ENCODE results near the gene SLC47A2.

The SLC47A2 gene

DNA sequence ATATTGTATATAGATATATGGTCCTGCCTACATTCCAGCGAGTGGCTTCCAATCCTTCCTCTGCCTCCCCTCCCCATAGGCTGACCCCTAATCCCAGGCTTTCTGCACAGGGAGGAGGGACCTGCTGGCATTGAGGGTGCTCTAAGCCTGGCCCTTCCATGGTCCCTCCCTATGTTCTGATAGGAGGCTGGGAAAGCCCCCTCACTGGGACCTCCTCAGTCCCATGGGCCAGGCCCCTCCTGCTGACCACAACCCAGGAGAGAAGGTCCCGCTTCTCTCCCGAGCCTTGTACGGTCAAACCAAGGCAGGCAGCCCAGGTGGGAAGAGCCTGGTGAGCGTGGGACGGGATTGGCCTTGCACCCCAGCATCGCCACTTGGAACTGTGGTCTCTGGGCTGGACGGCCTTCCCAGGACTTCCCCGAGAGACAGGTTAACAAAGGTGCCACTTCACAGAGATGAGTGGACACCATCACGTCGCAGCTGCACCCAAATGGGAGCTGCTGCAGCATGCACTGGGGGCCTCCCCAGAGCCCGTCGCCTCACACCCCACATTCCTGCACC lies 30.9 kb upstream of the SLC47A2 start:
- no peak for DNase-seq

DNA sequence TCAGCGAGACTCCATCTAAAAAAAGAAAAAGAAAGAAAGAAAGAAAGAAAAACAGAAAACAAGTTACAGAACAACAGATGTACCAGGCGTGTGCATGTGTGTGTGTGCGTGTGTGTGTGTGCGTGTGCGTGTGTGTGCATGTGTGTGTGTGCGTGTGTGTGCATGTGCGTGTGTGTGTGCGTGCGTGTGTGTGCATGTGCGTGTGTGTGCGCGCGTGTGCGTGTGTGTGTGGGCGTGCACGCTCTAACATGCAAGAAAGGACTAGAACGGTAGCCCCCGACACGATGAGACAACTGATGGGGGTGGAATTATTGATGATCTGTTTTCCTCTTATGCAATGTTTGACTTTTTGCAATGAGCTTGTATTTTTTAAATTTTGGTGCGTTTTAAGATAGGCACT lies 30.1 kb upstream of the SLC47A2 start:
- DNase-seq, result no peak

DNA sequence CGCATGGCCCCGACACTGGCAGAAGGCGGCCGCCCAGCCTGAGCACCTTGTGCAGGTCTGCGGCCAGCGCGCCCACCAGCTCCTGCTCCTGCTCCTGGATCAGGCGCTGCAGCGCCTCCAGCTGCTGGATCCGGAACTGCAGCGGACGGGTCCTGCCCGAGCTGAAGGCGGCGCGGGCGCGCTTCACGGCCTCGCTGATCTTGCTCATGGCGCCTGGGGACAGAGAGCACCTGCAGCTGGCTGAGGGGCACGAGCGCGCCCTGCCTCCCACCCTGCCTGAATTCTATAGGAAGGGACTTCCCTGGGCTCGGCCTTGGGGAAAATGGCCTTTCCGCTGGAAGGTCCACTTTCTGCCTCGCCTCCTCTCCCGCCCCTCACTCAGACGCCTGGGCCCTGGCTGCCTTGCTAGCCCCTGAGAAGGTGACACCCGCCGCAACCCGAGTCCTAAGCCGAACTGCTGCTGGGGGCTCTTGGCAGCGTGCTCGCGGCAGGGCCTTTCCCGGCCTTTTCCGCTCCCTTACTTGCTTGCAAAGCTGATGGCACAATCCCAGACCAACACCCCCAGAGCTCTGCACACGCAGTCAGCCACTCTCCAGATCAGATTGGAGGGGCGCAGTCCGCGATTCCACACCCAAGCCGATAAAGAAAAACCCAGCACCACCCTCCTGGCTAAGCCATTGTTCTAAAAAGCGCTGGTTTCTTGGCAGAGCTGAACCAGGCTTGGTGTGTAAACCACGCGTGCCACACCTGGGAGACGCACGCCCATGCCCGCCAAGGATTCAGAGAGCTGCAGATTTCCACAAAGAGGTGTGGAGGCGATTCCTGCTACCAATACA lies 28.8 kb upstream of the SLC47A2 start:
- peak; percentile 80 to 85 for DNase-seq

DNA sequence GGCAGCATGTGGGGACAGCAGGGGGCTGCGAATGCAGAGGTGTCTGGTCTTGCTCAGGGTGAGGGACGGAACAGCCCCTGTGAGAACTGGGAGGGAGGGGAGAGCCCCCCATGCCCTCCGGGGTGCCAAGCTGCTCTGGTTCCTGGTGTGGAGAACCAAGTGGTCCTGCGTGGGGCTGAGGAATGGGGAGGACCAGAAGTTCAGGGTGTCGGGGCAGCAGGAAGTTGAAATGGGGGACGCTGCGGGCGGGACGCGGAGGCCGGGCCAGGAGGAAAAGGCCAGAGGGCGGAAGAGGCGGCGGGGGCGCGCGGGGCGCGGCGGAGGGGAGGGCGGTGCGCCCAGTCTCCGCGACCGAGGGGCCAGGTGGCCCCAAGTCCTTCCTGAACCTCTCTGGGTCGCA lies 28.1 kb upstream of the SLC47A2 start:
- DNase-seq, result peak in 1 of 2 donors; percentile 7

DNA sequence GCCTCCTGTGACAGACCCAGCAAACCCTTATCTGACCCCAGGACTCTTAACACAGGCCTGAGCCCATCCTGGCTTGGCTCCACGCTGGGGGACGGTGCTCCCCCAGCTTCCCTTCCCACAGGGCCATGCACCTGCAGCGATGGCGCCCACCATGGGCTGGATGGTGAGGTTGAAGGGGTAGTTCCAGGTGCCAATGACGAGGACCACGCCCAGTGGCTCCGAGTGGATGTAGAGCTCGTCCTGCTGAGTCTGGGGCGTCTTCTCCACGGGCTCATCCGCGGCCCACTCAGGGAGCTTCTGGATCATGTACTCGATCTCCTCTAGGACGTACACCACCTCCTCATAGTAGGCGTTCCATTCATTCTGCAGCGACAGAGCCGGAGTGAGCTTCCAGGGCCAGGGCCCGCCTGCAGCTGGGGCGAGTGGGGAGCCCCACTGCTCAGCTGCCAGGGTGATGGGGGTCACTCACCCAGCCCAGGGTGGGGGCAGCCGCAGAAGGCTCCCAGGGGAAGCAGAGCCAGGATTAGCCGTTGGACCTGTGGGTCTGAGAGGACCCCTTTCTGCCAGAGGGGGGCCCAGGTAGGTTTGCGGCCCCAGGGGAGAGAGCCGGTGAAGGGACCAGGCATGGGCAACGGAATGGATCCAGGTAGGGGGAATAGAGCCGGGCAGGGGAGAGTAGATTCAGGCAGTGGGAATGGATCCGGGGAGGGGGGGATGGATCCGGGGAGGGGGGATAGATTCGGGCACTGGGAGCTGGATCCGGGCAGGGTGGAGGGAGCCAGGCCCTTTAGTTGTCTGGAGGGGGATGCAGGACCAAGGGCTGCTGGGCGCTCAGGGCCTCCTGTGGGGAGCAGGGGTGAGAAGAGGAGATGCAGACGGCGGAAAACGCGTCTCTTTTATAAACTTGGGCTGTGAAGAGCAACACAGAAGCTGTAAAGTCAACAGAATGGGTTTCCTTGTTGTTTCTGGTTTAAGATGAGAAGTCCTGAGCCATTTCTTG lies 27.0 kb upstream of the SLC47A2 start:
- DNase-seq, result no peak

DNA sequence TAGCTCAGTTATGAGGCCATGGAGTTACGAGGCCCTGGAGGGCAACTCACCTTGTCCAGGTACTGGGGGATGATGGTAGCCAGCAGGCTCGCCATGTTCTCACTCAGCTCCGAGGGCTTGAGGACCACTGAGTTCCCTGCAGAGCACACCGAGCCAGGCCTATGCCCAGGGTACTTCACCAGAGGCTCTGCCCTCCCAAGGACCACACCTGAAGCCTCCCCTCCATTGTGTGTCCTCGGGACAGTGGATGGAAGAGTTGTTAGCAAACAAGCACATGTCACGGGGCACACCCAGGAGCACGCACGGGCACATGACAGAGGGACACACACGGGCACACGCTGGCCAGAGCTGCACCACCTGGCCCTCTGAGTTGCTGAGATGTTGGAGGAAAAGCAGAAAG lies 26.1 kb upstream of the SLC47A2 start:
- no peak for DNase-seq

DNA sequence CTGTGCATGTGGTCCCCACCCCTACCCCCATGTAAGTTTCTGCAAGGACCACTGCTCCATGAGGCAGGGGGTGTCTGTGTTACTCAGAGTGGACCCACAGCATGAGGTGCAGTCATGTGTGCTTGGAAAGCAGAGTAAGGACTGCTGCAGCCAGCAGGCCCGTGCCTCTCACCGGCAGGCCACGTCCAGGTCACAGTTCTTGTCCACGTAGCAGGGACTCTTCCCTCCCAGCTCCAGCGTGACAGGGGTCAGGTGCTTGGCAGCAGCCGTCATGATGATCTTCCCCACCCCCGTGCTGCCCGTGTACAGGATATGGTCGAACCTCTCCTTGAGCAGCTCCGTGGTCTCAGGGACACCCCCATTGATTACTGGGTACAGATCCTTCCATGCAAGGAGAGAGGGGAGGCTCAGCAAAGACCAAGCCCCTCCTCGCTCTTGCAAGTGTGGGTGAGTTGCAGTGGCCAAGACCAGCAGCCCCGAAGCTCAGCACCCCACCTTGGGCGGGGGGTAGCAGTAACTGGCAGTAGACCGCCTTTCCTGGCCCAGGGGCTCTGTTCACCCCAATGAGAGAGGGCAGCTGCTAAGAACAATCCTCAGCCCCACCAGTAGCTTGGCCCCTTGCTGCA lies 25.6 kb upstream of the SLC47A2 start:
- DNase-seq, result no peak

DNA sequence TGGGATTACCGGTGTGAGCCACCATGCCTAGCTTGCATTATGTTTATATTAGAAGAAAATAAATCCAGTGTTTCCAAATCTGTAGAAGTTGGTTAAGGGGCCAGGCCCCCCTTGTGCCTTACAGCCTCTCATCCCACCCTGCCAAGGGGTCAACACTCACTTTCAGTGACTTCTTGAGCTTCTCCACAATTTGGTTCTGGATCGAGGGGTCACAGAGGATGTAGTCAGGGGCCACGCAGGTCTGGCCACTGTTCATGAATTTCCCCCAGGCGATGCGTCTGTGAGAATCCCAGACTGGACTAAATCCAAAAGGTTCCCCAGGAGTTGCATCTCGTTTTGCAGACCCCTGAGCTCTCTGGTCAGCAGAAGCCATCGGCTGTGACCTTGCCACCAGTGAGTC lies 24.5 kb upstream of the SLC47A2 start:
- no peak for DNase-seq

DNA sequence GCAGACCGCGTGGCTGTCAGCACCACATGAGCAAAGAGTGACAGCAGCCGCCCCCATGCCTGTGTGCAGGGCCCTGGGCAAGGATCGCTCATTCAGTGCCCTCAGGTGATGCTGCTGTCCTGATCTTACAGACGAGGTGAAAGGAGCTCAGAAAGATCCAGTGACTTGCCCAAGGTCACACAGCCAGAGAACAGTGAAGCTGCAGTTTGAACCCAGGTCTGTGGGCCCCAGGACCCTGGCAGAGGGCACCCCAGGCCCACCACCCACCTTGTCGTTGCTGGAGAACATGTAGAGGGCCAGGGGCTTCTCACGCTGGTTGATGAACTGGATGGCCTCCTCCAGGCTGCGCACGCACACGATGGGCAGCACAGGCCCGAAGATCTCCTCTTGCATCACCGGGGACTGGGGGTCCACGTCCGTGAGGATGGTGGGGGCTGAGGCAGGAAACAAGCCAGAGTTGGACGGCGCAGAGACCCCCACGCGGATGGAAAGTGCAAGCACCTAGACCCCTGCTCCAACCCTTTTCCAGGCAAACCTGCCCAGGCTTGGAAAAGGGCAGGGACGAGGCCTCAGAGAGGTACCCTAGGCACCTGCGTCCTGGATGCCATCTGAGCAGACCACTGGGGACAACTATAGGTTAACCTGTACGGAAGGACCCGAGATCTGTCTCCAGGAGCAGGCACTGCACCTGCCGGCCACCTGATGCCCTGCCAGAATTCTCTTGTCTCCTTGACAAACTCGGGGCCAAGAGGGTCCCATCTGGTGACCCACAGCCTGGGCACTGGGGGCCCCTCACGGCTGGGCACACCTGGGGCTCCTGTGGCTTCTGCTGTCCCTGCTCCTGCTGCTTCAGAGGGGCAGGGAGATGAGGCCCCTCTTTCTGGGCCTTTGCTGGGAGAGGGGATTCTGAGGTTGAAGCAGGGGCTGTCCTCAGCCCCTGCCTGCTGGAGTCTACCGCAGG lies 23.1 kb upstream of the SLC47A2 start:
- DNase-seq, result no peak

DNA sequence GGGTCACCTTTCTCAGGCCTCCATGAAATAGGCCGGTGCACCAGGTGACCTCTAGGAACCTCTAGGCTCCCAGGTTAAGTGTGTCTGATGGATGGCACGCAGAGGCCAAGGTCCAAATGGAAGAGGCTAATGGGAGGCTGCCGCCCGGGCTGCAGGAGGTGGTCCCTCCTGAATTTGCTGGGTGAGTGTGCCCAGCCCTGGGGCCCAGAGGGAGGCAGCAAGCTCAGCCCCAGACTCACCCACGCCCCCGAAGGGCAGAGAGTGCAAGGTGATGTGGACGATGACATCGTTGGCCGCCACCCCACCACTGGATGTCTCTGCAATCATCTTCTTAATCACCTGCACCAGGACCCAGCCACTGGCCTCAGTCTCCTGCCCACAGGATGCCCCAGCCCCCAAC lies 22.4 kb upstream of the SLC47A2 start:
- DNase-seq, result no peak

DNA sequence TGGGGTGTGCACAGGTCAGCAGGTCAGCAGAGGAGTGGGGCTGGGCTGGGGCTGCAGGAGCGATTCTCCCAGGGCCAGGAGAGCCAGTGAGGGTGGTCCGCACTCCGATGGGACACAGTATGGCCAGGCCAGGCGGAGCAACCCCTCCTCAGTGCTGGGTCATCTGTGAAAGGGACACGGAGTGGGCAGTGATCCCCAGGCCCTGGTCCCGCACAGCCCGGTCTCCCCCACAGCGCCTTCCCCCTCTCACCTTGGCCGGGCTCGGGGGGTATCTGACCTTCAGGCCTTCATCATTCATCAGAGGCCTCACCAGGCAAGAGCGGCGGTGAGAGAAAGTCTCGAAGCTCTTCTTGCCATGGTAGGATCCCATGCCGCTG lies 21.7 kb upstream of the SLC47A2 start:
- no peak for DNase-seq

DNA sequence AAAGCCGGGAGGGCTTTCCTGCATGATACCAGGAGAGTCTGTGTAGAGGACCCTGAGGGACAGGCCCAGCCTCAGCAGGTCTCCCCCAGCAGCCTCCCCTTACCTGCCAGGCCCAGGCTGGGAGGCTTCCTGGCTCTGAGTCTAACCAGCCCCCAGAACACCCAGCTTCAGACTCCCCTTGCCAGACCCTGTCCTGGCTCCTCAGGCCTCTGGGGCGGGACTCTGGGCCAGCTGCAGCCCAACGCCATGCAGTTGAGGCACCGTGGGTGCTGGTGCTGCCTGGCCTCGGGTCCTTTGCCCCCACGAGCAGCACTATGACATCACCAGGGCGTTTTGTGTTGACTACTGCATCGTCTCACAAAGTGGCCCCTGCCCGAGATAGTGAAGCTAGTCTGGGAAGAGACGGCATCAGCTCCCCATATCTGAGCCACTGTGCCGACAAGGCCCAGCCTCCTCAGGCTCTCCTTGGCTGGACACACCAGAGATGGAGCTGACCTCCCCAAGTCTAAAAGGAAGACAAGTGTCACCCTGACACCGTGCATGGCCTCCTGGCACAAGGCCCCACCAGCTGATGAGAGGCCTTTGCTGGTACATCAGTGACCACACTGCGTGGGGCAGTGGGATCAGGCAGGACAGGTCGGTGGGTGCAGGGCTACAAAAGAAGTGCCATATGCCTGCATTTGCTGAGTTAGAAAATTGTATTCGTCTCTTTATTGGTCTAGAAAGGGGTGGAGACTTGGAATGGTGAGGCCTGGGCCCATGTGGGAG lies 21.1 kb upstream of the SLC47A2 start:
- no peak for DNase-seq

DNA sequence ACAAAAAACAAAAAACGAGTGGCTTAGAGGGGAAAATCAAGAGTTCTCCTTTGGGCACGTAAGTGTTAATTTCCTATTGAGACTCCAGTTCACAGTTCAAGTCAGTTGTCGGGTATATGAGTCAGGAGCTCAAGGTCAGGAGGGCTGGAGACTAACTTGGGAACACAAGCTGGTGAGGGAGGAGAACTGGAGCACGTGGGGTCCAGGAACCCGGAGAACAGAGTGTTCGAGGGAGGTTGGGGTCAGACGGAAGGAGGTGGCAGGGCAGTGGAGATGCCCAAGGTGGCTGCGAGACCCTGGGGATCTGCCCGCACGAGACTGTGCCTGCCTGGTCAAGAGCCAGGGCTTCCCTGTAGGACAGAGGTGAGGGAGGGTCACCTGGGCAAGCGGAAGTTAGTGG lies 19.7 kb upstream of the SLC47A2 start:
- DNase-seq, result no peak

DNA sequence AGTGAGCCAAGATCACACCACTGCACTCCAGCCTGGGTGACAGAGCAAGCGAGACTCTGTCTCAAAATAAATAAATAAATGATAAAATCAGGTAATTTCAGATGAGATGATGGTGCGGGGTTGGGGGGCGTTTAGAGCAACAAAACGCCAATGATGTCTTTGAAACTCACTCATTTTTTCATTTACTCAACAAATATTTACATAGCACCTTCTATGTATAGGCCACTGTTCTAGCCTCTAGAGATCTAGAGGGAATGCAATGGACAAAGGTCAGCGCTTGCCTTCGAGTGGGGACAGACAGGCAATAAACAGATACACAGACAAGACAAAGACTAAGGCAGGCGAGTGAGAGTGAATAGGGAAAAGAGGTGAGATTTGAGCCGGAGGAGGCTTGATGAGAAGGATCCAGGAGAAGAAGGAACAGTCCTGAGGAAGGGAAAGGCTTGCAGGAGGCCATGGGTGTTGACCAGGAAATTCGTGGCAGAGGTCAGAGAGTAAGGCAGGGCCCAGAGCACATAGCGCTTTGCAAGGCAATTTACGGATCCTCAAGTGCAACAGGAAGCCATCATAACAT lies 17.7 kb upstream of the SLC47A2 start:
- DNase-seq, result no peak

DNA sequence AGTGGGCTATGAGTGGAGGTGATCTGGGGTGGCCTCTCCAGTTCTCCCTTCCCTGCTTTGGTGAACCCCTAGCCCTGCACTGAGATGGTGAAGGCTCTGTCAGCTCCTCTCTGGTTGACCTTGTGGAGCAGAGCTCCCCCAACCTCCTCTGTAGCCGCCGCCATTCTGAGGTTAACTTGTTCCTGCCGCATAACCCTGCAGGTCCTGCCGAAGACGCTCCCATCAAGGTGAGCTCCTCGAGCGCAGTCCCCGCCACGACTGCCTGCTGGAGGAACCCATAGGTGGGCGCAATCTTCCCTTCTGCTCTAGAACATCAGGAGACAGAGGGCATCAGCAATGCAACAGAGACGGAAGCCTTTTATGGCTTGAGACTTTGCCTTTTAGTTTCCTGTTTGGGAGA lies 15.2 kb upstream of the SLC47A2 start:
- no peak for DNase-seq

DNA sequence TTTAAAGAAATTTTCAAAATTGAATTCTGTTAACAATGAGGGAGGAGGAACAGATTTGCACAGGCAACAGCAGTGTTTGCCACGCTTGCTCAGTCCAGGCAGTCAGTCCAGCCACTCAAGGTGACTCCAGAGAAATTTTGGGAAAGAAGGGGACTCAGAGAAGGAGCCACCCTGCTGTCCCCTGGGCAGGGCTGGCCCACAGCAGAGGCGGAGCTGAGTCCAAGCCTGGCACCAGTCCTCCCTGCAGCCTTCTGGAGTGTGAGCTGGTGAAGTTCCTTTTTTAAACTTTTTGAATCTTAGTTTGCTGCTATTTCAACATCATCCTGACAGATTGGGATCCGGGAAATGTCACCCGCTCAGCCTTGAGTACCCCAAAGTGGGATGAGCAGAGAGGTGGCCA lies 14.5 kb upstream of the SLC47A2 start:
- DNase-seq, result no peak

DNA sequence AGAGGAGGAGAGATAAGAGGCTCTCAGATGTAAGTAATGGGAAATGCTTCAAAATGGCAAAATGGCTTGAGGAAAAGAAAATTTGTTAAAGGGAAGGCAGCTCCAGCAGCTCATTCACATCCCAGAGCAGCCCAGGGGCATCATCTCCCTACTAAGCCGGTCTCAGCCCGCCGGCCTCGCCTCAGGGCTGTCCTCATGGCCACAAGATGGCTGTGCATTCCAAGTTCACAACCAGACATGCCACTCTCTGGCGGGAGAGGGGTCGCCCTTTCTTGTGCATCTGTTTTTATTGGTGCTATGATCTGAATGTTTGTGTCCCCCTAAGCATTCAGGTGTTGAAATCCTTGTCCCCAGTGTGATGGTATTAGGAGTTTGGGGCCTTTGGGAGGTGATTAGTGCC lies 13.5 kb upstream of the SLC47A2 start:
- DNase-seq, result no peak

DNA sequence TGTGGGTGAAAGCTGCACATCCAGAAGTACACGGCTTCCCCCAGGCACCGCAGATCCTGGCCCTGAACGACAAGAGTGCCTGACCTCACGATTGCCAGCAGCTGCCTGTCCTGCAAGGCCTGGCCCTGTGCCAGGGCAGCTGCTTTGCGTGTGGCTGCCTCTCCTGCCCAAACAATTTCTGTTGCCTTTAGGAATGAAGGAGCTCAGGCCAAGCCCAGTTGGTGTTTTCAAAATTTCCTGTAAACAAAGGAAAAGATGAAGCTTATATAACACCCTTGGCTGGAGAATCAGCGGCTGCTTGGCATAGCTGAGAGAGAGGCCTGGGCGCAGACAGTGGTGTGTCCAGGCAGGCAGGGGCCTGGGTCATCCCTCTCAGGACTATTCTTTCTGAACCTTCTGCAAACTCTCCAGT lies 11.7 kb upstream of the SLC47A2 start:
- no peak for DNase-seq

DNA sequence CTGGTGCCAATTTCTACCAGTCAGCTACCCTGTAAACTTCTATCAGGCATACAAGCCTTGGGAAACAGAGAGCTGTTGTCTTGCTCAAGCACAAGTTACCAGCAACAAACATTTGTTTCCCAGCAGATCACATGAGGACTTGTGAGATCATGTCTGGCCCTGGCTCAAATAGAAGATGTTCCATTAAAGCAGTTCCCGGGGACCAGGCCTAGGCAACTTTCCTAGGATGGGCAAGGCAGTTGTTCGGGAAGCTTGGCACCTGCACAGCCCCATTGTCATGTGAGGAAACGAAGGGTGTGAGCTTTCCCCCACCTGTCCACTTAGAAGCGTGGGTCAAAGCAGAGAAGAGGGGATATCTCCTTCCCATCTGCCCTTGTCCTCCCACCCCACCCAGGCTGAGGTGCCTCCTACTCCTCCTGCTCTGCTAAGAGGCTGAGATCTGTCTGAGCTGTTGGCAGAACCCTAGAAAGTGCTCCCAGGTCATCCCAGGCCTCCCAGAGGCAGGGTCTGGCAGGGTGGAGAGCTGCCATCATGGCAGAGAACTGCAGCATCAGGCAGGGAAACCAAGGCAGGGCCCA lies 11.2 kb upstream of the SLC47A2 start:
- no peak for DNase-seq

DNA sequence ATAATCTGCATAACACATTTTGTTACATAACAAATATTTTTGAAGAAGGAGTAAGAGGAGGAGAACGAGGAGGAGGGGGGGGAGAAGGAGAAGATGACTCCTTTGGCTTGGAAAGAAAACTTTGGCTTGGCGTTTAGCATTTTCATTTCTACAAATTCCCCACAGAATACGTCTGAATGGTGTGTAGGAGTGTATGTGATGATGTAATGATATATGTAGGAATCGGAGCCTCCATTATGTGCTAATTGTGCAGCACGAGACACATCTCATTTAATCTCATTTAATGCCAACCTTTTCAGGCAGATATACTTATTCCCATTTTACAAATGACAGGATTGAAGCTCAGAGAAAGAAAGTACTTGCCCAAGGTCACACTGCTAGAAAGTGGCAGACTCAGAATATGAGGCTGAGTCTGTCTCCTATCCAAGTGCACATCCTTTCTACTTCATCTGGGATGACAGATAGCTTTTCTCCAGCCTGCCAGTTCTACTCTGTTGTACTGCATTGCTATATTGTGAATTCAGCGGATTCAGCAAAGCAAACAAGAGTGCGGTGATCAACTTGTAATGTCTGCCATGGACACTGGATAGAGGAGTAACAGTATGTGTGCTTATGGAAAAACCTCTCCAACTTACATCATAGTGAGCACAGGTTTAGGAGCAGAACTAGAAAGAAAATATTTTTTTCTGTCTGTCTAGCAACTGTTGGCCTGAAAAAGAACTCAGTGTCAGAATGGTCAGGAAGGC lies 10.4 kb upstream of the SLC47A2 start:
- no peak for DNase-seq

Data from CD4-positive, alpha-beta T cell treated with Interferon alpha-2 for 1 hour (primary cell).